Measurements from ENCODE around the gene AAGAB. TPM values are rescaled to one million over a fixed set of nuclear protein-coding genes. Genes with fewer than 3 reads are reported as not detected.
A peak's percentile ranks its signal among the peaks of the same experiment; 100 is the strongest.

AAGAB gene
- total RNA-seq, 3 donors from 2014 or later (not counting 1 experiment from before 2014, with no cell fraction given) = 41.1 to 44.3 (median 42.5) TPM

GRCh38 chr15:67178569-67179210, 75.8 kb downstream of the AAGAB start:
- no peak overlapping the region for H3K27ac ChIP-seq (ENCODE audit: low read length)
- Mint-ChIP-seq H3K9me3 (no peaks in the 10 kb centered on the region), H3K4me1 (peaks cover 26 to 40% of the 10 kb centered on the region in 2 donors), H3K36me3 (no peaks in the 10 kb centered on the region), H3K27ac (no peak overlapping the region), H3K27me3 (ENCODE audit: low read depth in 2 of 2) (no peaks in the 10 kb centered on the region), H3K4me3 (no peak overlapping the region)
- ATAC-seq (no peak), DNase-seq (no peak)
- peaks cover 21% of the 10 kb centered on the region for H3K4me1 ChIP-seq (ENCODE audit: control insufficient read depth, insufficient read depth, low read length)
- no peak overlapping the region for H3K4me3 ChIP-seq (ENCODE audit: low read length)
- peaks cover 17% of the 10 kb centered on the region for H3K36me3 ChIP-seq (ENCODE audit: control insufficient read depth, insufficient read depth, low read length)
- no peaks in the 10 kb centered on the region for H3K9me3 ChIP-seq (ENCODE audit: control insufficient read depth, insufficient read depth, low read length)
- no peak for TF ChIP-seq CTCF (IDR thresholded peaks at IDR 0.05)
- intact Hi-C loops (cut with micrococcal nuclease) = loop anchor here (5.0 kb wide), 1 partner anchor 46 kb away; no protein-coding TSS in a partner anchor
- H3K27me3 ChIP-seq (ENCODE audit: control insufficient read depth, insufficient read depth, low read length) = no peaks in the 10 kb centered on the region
- WGBS (ENCODE audit: insufficient coverage) = 95% methylated on average over 11 of the region's 11 CpGs

GRCh38 chr15:67177752-67178151, 76.7 kb downstream of the AAGAB start:
- Mint-ChIP-seq H3K27ac (no peak overlapping the region), H3K4me3 (no peak overlapping the region), H3K9me3 (no peaks in the 10 kb centered on the region), H3K4me1 (peaks cover 26 to 48% of the 10 kb centered on the region in 2 donors), H3K27me3 (ENCODE audit: low read depth in 2 of 2) (no peaks in the 10 kb centered on the region), H3K36me3 (no peaks in the 10 kb centered on the region)
- H3K27me3 ChIP-seq (ENCODE audit: control insufficient read depth, insufficient read depth, low read length) = no peaks in the 10 kb centered on the region
- ATAC-seq (no peak), DNase-seq (no peak)
- H3K4me1 ChIP-seq (ENCODE audit: control insufficient read depth, insufficient read depth, low read length) = peaks cover 21% of the 10 kb centered on the region
- no peak overlapping the region for H3K4me3 ChIP-seq (ENCODE audit: low read length)
- H3K9me3 ChIP-seq (ENCODE audit: control insufficient read depth, insufficient read depth, low read length) = no peaks in the 10 kb centered on the region
- H3K27ac ChIP-seq (ENCODE audit: low read length) = no peak overlapping the region
- TF ChIP-seq CTCF (IDR thresholded peaks at IDR 0.05) = no peak
- 81% methylated on average over 6 of the region's 6 CpGs for WGBS (ENCODE audit: insufficient coverage)
- H3K36me3 ChIP-seq (ENCODE audit: control insufficient read depth, insufficient read depth, low read length) = peaks cover 15% of the 10 kb centered on the region
- intact Hi-C loops (cut with micrococcal nuclease) = loop anchor here (5.0 kb wide), 1 partner anchor 45 kb away; no protein-coding TSS in a partner anchor

GRCh38 chr15:67176195-67176971, 78.1 kb downstream of the AAGAB start:
- no peak overlapping the region for H3K4me3 Mint-ChIP-seq
- intact Hi-C loops (cut with micrococcal nuclease) = loop anchor here (5.0 kb wide), 1 partner anchor 44 kb away; no protein-coding TSS in a partner anchor
- peak overlapping the region; percentile 74 for H3K27ac Mint-ChIP-seq
- H3K36me3 Mint-ChIP-seq = peaks cover 3% of the 10 kb centered on the region
- 95% methylated on average over 14 of the region's 14 CpGs for WGBS (ENCODE audit: insufficient coverage)
- no peaks in the 10 kb centered on the region for H3K9me3 Mint-ChIP-seq
- no peaks in the 10 kb centered on the region for H3K27me3 Mint-ChIP-seq (ENCODE audit: low read depth in 2 of 2)
- ATAC-seq (no peak), DNase-seq (no peak)
- Histone ChIP-seq H3K4me1 (ENCODE audit: control insufficient read depth, insufficient read depth, low read length) (peaks cover 21% of the 10 kb centered on the region), H3K4me3 (ENCODE audit: low read length) (no peak overlapping the region), H3K36me3 (ENCODE audit: control insufficient read depth, insufficient read depth, low read length) (peaks cover 12% of the 10 kb centered on the region), H3K27ac (ENCODE audit: low read length) (no peak overlapping the region), H3K27me3 (ENCODE audit: control insufficient read depth, insufficient read depth, low read length) (no peaks in the 10 kb centered on the region), H3K9me3 (ENCODE audit: control insufficient read depth, insufficient read depth, low read length) (no peaks in the 10 kb centered on the region)
- no peak for TF ChIP-seq CTCF (IDR thresholded peaks at IDR 0.05)
- H3K4me1 Mint-ChIP-seq = peaks cover 26 to 48% of the 10 kb centered on the region in 2 donors

Measured in natural killer cell (primary cell).